Mononuclear cell (primary cell): ENCODE results near the gene PES1. TPM values are rescaled to one million over a fixed set of nuclear protein-coding genes. Genes with fewer than 3 reads are reported as not detected.
"Not testable (repeated sequence)": the region's sequence is repeated elsewhere in the genome, so short reads cannot be mapped to it uniquely, and the experiment has no call there.

ENCODE experiments used
- H3K27me3 ChIP-seq: 2 replicates; pipeline ENCODE4 v1.6.0; 2011; ENCODE audit warnings: low read length, control low read depth; ENCODE audit not compliant: insufficient read depth
- H3K4me1 ChIP-seq: 2 replicates; pipeline ENCODE4 v1.5.1; 2011; ENCODE audit warnings: mild to moderate bottlenecking, low read length, control low read depth; ENCODE audit not compliant: insufficient read depth
- H3K4me3 ChIP-seq: 2 replicates; pipeline ENCODE4 v1.5.1; 2011; ENCODE audit warnings: mild to moderate bottlenecking, low read length, moderate library complexity
- H3K9me3 ChIP-seq: 2 replicates; pipeline ENCODE4 v1.5.1; 2011; ENCODE audit warnings: low read depth, mild to moderate bottlenecking, control low read depth, low read length
- total RNA-seq: library from RNA; depleted of rRNA; stranded (reverse); fragments of >200 nt; gene quantifications from one replicate; pipeline ENCODE4 v1.2.3, GENCODE V29; 2012

The PES1 gene
- total RNA-seq, 1 donor = 21.8 TPM

DNA sequence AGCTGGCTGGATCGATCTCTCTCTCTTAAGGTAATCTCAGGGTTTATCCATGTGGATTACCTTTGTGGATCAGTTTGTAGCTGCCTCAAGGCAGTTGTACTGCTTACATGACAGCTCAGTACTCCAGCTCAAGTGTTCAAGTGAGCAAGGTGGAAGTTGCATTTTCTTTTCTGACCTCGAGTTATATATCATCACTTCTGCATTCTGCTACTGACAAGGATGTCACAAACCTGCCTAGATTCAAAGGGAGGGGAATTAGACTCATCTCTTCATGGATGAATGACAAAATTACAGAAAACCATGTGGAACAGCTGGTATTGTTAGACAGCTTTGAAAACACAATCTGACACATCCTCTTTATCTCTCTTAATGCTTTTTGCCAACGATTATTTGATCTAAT lies 9.2 kb upstream of the PES1 start:
- Histone ChIP-seq H3K4me3 (no peak overlapping the region), H3K27me3 (no peaks in the 10 kb centered on the region)

DNA sequence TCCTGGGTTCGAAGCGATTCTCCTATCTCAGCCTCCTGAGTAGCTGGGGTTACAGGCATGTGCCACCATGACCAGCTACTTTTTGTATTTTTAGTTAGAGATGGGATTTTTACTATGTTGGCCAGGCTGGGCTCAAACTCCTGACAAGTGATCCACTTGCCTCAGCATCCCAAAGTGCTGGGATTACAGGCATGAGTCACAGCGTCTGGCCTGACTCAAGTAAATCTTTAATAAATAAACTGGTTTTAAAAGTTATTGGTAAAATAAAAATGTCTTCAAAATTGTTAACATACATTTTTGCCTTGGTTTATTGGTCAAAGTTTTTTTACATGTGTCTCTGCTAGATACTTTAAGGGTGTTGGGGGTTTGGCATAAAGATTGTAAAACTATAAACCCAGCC lies 7.3 kb upstream of the PES1 start:
- no peaks in the 10 kb centered on the region for H3K4me1 ChIP-seq
- no peak overlapping the region for H3K4me3 ChIP-seq
- H3K27me3 ChIP-seq = no peaks in the 10 kb centered on the region
- no peaks in the 10 kb centered on the region for H3K9me3 ChIP-seq

More for the DNA sequence above, 9.2 kb upstream of the PES1 start:
- Histone ChIP-seq H3K4me1 (peaks cover 10% of the 10 kb centered on the region), H3K9me3 (no peaks in the 10 kb centered on the region)

DNA sequence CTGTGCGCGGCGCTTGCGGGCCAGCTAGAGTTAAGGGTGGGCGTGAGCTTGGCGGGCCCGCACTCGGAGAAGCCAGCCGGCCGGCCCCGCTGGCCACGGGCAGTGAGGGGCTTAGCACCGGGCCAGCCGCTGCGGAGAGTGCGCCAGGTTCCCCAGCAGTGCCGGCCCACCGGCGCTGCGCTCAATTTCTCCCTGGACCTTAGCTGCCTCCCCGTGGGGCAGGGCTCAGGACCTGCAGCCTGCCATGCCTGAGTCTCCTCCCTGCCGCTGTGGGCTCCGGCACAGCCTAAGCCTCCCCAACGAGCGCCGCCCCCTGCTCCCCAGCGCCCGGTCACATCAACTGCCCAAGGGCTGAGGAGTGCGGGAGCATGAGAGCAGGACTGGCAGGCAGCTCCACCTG lies 5.2 kb upstream of the PES1 start:
- Histone ChIP-seq H3K4me3 (no peak overlapping the region), H3K27me3 (no peaks in the 10 kb centered on the region), H3K4me1 (peaks cover 4% of the 10 kb centered on the region), H3K9me3 (no peaks in the 10 kb centered on the region)

DNA sequence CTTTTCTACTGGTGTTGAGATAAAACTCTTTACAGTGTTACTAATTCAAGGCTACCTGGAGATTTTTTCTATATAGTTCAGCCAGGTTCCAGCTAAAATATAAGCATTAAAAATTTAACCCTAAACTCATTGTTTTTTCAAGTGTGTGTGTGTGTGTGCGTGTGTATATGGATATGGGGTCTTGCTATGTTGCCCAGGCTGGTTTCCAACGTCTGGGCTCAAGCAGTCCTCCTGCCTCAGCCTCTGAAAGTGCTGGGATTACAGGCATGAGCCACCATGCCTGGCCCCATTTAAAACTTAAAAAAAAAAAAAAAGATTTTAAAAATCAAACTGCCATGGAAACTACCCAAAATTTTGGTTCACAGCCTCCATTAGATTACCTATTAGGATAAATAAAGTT lies 4.5 kb upstream of the PES1 start:
- Histone ChIP-seq H3K27me3 (no peaks in the 10 kb centered on the region), H3K9me3 (no peaks in the 10 kb centered on the region), H3K4me1 (peaks cover 8% of the 10 kb centered on the region), H3K4me3 (no peak overlapping the region)

DNA sequence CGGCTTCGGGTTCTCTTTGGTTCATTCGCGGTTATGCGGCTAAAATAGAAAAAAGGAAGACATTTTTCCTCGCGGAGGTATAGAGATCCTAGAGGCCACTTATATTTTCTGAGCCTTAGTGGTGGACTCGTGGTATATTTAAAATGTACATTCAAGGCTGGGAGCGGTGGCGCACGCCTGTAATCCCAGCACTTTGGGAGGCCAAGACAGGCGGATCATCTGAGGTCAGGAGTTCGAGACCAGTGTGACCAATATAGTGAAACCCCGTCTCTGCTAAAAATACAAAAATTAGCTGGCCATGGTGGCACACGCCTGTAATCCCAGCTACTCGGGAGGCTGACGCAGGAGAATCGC lies 627 bp upstream of the PES1 start:
- not testable (repeated sequence) for H3K4me3 ChIP-seq, H3K9me3 ChIP-seq, H3K27me3 ChIP-seq
- peaks cover 15% of the 10 kb centered on the region for H3K4me1 ChIP-seq

DNA sequence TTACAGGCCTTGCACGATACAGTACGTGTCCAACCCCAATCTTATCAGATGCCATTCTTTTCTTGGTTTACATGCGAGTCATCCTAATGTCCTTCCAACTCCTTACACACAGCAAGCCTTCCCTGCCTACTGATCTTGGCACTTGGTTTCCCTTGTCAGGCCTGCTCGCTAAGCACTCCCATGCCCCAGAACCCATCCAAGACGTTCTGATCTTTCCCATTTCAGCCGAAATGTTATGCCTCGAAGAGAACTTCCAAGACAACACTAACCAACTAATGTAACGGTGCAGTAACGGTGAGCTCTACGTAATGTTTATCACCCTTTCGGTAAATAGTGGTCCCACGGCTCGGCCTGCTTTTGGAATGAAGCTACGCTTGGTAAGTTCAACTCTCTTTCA lies 521 bp downstream of the PES1 start:
- H3K4me1 ChIP-seq = peaks cover 15% of the 10 kb centered on the region
- H3K9me3 ChIP-seq = no peaks in the 10 kb centered on the region
- peak overlapping the region; percentile 60 for H3K4me3 ChIP-seq
- H3K27me3 ChIP-seq = no peaks in the 10 kb centered on the region

DNA sequence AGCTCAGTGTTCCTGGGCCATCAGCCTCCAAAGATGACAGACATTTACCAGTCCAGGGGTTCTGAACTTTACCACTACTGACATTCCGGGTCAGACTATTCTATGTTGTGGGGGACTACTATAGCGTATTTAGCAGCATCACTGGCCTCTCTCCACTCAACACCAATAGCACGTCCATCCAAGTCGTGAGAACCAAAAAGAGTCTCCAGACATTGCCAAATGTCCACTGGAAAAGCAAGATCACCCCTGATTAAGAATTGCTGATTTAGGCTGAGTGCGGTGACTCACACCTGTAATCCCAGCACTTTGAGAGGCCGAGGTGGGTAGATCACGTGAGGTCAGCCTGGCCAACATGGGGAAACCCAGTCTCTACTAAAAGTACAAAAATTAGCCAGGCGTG lies 5.3 kb downstream of the PES1 start:
- no peaks in the 10 kb centered on the region for H3K9me3 ChIP-seq
- H3K4me1 ChIP-seq = peaks cover 10% of the 10 kb centered on the region
- H3K4me3 ChIP-seq = no peak overlapping the region
- H3K27me3 ChIP-seq = no peaks in the 10 kb centered on the region

DNA sequence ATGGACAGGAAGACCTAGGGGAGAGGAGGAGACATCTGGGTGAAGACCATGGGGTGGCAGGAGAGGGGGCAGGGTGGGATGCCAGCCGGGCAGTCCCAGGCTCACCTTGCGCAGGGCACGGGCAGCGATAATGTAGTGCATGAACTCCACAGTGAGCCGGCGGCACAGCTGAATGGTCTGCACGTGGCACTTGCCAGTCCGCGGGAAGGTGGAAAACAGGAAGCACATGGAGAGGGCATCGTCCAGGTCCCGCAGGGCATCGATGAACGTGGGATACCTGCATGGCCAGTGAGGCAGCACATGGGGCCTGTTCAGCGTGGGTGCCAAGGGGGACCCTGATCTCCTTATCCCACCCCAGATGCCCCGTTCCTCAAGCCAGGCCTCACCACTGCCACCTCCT lies 7.3 kb downstream of the PES1 start:
- no peaks in the 10 kb centered on the region for H3K27me3 ChIP-seq
- no peaks in the 10 kb centered on the region for H3K4me1 ChIP-seq
- no peak overlapping the region for H3K4me3 ChIP-seq
- H3K9me3 ChIP-seq = no peaks in the 10 kb centered on the region

DNA sequence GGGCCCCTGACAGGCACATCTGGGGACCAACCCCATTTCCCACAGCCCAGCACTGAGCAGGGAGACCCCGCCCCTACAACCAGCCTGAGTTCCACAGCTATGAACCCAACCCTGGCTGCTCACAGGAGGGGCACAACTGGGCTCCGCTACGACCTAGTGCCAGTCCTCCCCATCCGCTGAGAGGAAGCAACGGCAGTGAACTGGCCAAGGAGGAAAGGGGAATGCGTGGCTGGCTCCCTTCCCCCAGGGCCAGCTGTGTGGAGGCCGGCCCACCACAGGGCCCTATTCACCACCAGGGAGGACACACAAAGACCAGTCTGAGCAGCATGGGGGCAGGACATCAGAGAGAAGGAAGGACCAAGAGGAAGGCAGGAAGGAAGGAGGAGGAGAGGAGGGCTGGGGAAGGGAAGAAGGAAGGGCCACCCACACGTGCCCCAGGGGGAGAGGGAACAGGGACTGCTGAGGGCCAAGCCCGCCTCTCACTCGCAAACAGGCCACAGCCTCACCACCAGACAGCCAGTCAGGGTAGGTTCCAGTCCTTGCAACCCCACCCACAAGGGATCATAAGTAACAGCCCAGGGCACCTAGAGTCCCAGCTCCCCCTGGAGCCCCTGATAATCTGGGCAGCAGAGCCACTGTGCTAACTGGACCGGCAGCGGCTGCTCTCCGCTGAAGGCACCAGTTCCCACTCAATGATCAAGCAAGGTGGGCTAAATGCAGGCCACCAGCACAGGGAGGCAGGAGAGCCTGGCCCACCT lies 8.7 kb downstream of the PES1 start:
- no peaks in the 10 kb centered on the region for H3K4me1 ChIP-seq
- H3K27me3 ChIP-seq = no peaks in the 10 kb centered on the region
- no peak overlapping the region for H3K4me3 ChIP-seq
- no peaks in the 10 kb centered on the region for H3K9me3 ChIP-seq

DNA sequence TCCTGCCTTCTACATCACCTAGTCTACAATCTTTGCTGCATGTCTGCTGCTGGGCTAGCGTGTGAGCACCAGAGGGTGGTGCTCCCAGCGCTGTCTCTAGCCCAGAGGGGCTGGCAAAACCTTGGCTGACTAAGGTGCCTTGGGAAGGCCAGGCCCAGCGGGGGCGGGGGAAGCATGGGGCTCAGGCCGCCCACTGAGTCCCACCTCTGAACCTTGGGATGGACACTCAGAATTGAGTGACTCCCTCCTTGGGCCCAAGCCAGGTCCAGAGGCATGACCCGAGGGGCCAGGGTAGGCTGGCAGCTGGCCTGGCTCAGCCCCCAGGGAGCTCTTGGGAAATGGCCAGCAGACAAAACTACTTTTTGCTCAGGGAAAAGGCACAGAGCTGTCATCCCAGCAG lies 9.7 kb downstream of the PES1 start:
- H3K9me3 ChIP-seq = no peaks in the 10 kb centered on the region
- no peaks in the 10 kb centered on the region for H3K4me1 ChIP-seq
- H3K4me3 ChIP-seq = no peak overlapping the region
- H3K27me3 ChIP-seq = no peaks in the 10 kb centered on the region

DNA sequence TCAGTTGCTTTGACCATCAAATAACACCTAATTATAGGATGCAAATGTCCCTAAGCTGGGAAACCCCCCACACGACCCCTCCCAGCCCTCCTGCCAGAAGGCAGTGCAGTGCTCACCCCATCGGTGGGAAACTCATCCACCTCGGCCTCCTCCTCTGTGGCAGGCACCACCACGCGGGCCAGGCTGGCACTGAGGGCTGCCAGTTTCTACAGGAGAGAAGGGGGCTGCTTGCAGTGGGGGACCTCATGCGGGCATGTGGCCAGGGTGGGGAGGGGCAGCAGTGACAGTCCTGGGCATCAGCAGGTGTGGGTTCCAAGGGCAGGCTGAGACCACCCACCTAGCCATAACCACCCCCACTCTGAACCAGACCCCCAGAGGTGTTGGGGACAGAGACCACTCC lies 10.8 kb downstream of the PES1 start:
- Histone ChIP-seq H3K4me1 (no peaks in the 10 kb centered on the region), H3K27me3 (no peaks in the 10 kb centered on the region), H3K9me3 (no peaks in the 10 kb centered on the region), H3K4me3 (no peak overlapping the region)

DNA sequence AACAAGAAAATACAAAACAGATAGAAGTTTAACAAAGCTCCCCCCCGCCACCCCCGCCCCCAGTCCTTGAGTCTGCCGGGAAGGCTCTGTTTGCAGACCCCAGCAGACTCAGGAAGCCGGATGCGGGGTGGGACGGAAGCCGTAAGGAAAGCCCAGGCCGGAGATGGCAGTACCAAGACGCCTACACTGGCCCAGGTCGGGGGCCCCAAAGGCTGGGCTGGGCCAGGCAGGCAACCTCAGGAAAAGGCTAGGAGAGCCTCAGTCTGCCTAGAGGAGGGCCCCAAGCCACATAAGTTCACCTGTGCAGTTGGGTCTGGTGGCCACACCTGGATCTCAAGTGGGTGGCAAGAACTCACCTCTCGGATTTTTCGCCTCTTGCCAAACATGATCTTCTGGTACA lies 13.2 kb downstream of the PES1 start:
- H3K4me1 ChIP-seq = no peaks in the 10 kb centered on the region
- H3K27me3 ChIP-seq = no peaks in the 10 kb centered on the region
- no peaks in the 10 kb centered on the region for H3K9me3 ChIP-seq
- H3K4me3 ChIP-seq = no peak overlapping the region

DNA sequence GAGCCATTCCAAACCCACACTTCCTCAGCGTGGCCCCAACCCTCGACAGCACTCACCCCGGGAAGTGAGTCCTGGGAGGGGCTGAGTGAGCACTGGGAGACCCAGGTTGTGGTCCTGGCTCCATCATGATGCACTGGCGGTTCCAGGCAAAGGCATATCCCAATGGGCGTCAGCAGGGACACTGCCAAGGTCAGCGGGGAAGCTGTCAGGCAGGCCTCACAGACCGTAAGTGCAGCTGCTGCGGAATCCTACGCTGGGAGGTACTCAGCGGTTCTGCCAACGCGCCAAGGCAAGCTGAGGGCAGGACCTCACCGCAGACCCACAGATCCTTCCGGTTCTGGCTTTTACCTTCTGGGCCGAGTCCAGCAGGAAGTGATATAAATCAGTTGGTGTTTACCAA lies 15.9 kb downstream of the PES1 start:
- no peaks in the 10 kb centered on the region for H3K27me3 ChIP-seq
- no peaks in the 10 kb centered on the region for H3K4me1 ChIP-seq
- H3K9me3 ChIP-seq = no peaks in the 10 kb centered on the region
- no peak overlapping the region for H3K4me3 ChIP-seq

DNA sequence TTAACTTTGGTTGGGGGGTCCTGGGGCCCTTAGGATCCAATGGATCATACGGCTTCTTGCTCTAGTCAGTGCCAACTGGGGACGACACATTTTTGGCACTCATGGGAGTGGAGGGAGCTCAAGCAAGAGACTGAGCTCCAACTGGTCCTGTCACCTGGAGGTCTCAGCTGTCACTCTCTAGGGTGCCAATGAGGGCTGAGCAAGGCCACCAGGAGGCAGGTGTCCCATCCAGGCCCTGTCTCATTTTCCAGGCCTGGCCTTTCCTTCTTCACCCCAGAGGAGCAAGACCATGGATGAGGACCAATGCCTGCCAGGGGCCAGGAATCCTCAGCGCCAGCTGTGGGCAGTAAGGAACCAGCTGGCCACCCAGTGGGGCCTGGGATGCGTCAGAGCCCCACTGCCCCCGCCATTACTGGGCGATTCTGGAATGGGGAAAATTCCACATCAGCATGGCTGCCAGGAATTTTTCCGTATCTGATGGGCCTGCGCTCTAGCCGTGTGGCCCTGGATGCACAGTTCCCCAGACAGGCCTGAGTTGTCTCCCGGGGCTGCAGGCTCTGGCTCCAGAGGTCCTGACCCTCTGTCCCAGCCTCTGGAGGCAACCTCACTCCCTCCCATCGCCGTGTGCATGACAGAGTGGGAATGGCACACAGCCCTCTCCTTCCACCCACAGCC lies 16.6 kb downstream of the PES1 start:
- no peak overlapping the region for H3K4me3 ChIP-seq
- no peaks in the 10 kb centered on the region for H3K4me1 ChIP-seq
- no peaks in the 10 kb centered on the region for H3K27me3 ChIP-seq
- H3K9me3 ChIP-seq = no peaks in the 10 kb centered on the region

DNA sequence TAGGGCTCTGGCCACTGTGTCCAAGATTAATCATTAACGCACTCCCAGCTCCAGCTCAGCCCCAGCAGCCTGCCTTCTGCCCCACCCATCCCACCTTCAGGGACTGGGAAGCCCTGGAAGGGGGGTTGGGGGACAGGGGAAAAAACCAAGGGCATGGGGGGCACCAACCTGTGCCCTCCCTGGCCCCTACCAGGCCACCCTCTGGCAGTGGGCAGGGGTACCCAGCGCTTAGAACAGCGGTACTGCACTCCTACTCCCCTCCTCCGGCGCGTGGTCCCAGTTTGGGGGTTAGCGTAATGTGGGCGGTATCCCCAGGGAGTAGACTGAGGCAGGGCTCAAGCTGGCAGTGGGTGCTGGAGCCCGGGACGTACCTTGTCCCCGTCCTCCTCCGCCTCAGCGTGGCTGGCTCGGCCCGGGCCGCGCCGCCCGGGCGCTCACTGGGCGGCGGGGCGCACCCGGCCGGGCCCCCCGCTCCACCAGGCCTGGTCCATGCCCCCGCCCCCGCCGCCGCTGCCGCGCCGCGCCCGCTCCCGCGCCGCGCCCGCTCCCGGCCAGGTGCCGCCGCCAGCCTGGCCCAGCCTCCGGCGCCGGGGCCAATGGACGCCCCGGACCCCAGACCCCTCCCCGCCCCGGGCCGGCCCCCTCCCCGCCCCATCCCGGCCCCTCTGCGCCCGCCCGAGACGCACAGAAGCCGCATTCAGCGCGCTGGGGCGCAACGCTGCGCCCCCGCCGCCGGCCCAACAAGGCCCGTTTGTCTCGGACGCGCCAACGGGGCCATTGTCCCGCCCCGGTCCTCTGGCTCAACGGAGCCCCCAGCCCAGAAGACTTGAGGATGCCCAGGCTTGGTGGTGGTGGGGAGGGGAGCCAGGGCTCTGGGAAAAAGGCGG lies 17.4 kb downstream of the PES1 start, which contains the start of gene GAL3ST1:
Gene GAL3ST1 (minus strand): TSS at position 571 of the 887 bp plus-strand sequence. CDS start 17,273 bp downstream, outside the sequence.
- no peaks in the 10 kb centered on the region for H3K27me3 ChIP-seq
- no peak within 1 kb of the TSS for H3K4me3 ChIP-seq
- no peaks in the 10 kb centered on the region for H3K9me3 ChIP-seq
- H3K4me1 ChIP-seq = no peaks in the 10 kb centered on the region
